NCI-H510A treated with DMSO at 0.1 percent for 48 hours (cell line): ENCODE data around the gene GTF2IRD1.
"Not testable (repeated sequence)": the region's sequence is repeated elsewhere in the genome, so short reads cannot be mapped to it uniquely, and the experiment has no call there.

Source experiments
- DNase-seq: peaks from one replicate; lab custom pipeline; 2025; lab: John Stamatoyannopoulos, UW

GTF2IRD1 gene

DNA sequence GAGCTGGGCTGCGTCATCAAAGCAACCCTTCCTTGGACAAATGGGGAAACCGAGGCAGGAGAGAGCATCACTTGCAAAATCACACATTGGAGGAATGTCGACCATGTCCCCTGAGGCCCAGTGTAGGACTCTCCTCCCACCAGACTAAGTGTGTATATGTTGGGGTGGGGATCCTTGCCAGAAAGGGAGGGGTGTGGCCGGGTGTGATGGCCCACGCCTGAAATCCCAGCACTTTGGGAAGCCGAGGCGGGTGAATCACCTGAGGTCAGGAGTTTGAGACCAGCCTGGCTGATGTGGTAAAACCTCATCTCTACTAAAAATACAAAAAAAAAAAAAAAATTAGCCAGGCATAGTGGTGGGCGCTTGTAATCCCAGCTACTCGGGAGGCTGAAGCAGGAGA lies 23.3 kb upstream of the GTF2IRD1 start:
- DNase-seq, result not testable (repeated sequence)

DNA sequence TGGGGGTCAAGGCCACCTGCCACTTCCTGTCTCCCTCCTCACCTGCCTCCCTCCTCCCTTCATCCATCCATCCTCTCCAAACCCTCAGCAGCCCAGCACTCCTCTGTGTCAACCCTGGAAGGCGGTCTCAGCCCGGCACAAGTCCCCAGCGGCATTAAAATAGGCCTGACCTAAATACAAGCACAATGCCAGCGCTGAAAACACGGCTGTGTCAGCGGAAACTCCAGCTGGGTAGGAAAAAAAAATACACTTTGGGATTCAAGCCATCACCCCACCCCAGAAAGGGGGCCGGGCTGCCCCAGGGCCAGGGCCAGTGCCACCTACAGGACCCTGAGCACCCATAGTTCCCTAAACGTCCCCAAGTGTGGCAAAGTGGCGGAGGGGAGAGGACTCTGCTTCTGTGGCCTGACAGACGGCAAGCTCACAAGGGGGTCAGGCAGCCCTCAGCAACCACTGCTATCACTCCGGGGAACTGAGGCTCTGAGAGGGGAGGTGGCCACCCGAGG lies 22.7 kb upstream of the GTF2IRD1 start:
- peak; percentile 17 for DNase-seq

DNA sequence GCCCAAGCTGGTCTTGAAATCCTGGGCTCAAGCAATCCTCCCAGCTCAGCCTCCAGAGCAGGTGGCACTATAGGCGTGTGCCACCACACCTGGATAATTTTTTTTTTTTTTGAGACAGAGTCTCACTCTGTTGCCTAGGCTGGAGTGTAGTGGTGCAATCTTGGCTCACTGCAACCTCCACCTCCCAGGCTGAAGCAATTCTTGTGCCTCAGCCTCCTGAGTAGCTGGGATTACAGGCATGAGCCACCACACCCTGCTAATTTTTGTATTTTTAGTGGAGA lies 16.5 kb upstream of the GTF2IRD1 start:
- DNase-seq, result not testable (repeated sequence)

DNA sequence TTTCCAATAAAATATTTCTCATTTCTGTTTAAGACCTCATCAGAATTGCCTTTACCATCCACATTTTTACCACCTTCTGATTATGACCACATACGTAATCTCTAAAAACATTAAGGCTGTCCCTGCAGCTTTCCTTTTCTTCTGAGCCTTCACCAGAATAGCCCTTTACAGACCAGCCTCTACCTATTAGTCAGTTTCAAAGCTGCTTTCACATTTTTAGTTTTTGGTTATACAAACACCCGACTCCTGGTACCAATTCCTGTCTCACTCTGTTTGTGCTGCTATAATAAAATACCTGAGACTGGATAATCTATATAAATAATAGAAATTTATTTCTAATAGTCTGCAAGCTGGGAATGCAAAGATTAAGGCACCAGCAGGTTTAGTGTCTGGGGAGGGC lies 15.4 kb upstream of the GTF2IRD1 start:
- DNase-seq, result no peak

DNA sequence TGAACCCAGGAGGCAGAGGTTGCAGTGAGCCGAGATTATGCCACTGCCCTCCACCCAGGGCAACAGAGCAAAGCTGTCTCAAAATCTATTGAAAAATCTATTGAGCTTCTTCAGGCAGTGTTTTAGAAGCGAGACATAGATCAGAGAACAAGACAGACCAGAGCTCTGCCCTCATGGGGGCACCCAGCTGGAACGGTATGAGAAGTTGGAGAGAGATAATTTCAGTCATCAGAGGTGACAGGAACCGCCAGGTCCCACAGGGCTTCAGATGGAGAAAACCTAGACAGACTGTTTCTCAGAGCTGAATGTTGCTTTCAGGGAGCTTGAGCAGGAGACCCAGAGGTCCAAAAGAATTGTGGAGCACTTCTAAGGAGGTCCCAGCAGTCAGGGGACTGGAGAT lies 14.2 kb upstream of the GTF2IRD1 start:
- no peak for DNase-seq

DNA sequence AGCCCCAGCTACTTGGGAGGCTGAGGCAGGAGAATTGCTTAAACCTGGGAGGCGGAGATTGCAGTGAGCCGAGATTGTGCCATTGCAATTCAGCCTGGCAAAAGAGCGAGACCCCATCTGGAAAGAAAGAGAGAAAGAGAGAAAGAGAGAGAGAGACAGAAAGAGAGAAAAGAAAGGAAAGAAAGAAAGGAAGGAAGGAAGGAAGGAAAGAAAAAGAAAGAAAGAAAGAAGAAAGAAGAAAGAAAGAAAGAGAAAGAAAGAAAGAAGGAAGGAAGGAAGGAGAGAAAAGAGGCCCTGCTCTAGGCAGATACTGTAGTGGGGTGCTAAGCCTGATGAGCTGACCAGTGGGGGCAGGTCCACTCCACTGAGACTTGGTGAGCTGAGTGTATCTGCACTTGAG lies 13.6 kb upstream of the GTF2IRD1 start:
- not testable (repeated sequence) for DNase-seq

DNA sequence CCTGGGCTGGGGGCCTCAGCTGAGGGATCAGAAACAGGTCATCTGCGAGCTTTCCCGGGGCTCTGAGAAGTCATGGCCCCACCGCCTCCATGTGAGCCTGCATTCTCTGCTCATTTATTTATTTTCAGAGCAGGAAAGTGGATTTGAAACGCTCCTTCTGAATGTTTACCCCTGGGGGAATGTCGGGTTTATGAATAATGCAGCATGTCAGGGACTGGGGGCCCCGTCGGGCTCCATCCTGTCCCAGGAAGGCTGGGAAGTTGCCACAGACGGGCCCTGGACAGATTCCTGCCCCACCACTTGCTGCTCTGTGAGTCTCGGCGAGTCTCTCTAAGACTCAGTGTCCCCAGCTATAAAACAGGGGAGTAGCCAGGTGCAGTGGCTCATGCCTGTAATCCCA lies 11.9 kb upstream of the GTF2IRD1 start:
- no peak for DNase-seq

DNA sequence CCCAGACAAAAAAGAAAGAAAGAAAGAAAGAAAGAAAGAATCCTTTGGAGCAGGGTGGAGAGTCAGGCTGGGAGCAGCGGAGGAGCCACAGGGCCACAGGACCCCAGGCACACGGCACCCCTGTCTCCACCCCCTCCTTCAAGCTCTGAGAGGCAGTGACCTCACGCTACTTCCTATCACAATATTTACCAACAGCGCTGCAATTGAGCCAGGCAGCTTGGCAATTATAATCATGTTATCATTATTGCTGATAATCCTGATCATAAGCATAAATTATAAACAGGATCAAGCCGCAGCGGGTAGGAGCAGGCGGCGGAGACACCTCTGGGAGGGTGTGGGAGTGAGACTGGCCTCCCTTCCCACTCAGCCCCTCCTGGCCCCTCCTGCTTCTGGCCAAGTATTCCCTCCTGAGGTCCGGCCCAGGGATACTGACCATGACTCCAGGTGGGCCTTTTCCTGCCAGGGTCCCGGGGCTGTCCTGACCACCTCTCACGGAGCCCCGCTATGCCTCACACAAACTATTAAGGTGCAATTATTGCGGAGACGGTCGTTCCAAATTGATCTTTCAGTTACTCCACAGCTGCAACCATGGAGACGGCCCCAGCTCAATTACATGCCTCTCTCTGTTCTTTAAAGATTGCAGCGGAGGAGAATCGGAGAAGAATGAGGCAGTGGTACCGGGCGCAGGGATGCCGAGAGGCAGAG lies 10.0 kb upstream of the GTF2IRD1 start:
- no peak for DNase-seq

DNA sequence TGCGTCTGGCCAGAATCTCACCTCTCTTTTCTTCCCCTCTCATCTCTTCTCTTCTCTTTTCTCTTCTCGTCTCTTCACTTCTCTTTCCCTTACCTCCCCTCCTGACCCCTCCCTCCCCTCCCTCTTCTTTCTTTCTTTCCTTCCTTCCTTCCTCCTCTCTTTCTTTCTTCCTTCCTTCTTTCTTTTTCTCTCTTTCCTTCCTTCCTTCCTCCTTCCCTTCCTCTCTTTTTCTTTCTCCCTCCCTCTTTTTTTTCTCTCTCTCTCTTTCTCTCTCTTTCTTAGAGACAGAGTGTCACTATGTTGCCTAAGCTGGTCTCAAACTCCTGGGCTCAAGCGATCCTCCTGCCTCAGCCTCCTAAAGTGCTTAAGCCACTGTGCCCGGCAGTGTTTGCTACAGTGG lies 4.6 kb upstream of the GTF2IRD1 start:
- DNase-seq, result no peak

DNA sequence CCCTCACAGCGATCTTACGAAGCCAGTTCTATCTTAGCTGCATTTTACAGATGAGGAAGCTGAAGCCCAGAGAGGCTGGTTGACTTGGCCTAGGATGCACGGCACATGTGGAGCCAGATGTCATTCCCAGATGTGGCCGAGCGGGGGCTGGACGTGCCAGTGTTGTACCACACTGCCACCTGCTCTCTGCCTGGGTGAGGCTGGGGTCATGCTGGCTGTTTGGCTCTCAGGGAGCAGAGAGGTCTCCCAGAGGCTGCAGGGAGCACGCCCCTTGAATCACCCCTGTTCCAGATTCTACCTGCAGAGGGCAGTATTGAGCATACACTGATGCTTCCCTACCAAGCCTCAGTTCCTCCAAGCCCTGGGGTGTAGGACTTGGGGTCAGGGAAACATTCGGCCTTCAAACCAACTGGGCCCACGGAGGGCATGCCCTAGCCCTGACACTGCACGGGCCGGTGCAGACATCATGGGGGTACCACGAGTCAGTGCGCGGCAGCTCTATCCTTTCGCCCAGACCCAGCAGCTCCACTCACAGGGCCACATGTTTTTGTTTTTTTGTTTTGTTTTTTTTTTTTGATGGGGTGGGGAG lies 3.8 kb upstream of the GTF2IRD1 start:
- peak; percentile 13 for DNase-seq

DNA sequence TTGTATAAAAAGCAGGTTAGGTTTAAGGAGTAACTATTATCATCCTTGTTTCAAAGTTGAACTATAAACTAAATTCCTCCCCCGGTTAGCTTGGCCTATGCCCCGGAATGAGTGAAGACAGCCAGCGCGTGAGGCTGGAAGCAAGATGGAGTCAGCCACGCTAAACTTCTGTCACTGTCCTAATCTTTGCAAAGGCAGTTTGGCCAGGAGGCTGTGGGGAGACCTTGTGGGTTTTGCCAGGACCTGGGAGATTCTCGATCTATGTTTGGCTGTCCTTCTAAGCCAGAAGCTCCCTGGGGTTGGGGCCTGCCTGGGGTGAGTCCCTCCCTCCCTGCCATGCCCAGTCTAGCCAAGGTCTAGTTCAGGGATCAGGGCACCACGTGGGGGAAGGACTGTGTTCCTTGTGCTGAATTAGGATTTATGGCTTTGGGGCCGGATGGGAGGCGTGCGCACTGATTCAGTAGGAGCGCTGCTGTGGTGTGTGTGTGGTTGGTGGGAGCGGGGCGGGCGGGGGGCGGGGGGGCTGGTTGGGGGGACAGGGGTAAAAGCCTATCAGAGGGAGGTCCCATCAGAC lies 871 bp upstream of the GTF2IRD1 start:
- DNase-seq, result no peak

DNA sequence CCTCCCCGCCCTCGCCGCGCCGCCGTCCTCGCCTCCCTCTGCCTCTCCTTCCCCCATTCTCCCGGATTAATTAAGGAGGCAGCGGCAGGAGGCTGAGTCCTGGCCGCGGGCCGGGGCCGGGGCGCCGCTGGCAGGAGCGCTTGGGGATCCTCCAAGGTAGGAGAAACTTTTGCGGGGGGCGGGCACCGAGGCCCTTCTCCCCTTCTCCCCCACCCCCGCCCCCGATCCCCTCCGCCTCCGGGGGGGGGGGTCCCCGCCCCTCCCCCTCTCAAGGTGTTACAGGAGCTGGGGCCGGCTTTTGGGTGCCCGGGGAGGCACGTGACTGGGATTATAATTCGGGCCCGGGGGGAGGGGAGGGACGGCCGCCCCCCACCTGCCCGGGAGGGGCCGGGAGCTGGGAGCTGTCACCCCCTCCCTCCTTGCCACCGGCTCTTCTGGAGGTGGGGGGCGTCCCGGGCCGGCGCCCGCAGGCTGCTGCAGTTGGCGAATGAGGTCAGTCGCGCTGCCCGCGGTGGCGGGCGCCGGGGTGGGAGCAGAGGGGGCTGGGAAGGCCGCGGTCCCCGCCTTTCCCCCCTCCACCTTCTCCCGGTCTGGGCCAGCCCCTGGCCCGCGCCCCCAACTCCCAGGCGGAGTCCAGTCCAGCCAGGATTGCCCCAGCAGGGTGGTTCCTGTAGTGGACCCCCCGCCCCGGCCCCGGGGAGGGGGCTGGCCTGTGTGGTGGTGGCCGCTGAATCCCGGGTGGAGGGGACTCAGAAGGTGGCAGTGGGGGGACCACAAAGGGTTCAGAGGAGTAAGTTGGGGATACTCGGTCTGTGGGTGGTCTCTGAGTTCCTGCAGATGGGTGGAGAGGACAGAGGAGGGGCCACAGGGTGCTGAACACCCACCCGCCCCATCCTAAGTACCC lies 567 bp downstream of the GTF2IRD1 start:
- no peak for DNase-seq

DNA sequence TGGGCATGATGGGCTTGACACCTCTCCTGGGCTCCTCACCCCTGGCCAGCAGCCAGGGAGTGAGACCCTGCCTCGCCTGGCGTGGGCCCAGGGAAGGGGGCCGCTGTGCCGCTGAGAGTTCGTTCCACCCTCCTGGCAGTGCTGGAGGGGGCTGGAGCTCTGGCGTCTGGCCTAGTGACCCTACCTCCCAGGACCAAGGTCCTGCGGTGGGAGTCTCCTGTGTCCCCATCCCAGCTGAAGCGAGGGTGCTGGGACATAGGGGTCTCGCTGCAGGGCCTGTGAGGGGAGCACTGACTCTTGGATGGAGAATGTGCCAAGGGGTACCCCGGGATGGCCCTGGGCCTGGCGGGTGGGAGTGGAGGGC lies 1.2 kb downstream of the GTF2IRD1 start:
- DNase-seq, result no peak

DNA sequence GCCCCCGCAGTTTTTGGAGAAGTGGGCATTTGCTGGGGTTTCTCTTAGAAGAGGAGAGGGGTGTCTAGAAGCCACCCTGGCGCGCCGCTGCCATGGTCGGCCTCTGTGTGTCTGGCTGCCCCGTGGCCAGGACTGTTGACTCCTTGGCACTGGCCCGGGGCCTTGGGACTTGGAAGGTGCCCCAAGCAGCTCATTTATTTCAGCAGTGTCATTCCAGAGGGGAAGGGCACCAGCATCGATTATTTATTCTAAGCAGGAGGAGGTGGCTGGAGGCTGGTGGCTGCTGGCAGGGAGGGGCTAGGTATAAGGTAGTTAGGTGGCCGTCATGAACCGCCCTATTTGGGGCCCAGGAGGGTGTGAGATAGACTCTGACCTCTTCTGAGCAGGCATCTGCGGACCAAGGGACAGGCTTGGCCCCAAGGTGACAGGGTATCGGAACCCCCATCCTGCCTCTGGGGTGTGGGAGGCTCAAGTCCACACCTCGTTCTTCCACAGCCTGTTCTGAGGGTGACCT lies 1.6 kb downstream of the GTF2IRD1 start:
- peak; percentile 11 for DNase-seq

DNA sequence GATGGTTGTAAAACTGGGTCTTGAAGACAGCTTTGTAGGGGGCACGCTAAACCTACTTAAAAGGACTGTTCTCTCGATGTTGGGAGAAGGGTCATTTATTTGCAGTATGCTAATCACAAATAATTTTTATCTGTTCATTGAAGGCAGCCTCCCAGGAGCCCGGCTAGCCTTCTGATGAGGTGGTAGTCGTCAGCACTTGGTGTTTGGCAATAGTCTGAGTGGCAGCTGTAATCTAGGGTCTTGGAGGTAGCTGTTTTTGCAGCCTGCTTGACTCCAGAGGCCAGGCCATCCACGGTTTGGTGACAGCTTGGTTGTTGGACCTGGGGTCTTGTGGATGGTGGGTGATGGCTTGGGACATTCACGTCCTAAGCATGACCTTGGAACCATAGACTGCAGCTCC lies 2.2 kb downstream of the GTF2IRD1 start:
- DNase-seq, result no peak

DNA sequence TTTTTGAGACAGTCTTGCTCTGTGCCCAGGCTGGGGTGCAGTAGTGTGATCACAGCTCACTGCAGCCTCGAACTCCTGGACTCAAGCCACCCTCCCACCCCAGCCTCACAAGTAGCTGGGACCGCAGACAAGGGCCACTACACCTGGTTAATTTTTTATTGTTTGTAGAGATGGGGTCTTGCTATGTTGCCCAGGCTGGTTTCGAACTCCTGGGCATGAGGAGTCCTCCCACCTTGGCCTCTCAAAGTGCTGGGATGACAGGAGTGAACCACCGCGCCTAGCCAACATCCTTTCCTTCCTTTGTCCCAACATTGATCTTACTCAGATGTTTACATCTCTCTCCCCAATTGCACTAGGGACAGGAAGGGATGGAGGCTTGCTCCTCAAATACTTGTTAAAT lies 3.3 kb downstream of the GTF2IRD1 start:
- DNase-seq, result no peak

DNA sequence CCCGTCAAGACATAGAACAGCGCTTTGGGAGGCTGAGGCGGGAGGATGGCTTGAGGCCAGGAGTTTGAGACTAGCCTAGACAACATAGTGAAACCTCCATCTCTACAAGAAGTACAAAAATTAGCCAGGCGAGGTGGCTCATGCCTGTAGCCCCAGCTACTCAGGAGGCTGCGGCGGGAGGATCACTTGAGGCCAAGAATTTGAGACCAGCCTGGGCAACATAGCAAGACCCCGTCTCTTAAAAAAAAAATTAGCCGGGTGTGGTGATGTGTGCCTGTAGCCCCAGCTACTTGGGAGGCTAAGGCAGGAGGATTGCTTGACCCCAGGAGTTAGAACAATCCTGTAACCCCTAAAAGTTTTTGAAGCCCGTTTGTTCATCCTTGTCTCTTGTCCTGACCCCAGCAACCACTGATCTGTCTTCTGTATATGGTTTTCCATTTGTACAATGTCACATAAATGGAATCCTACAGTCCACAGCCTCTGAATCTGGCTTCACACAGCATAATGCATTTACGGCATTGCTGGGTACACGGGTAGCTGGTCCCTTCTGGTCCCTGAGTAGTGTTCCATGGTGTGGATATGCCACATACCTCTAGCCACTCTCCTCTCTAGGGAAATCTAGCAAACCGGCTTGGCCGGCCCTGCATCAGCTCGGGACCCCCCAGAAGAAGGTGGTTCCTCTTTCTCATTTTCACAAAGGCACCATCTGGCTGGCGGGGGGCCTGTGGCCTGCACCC lies 8.4 kb downstream of the GTF2IRD1 start:
- no peak for DNase-seq

DNA sequence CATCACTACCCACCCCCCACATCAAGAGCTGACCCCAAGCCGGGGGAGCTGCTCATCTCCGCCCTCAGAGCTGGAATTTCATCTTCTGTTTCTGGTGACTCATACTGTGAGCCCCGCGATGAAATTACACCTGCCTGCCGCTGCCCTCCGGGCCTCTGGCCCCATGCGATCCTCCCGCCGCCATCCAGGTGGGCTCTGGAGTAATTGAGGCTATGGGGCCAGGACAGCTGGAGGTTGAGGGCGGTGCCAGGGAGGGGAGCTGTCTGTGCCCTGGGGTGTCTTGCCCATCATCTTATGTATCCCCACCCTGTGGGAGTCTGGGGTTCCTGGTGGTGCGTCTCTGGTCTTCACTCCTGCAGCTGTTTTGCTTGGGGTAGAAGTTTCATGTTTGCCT lies 9.0 kb downstream of the GTF2IRD1 start:
- DNase-seq, result no peak

DNA sequence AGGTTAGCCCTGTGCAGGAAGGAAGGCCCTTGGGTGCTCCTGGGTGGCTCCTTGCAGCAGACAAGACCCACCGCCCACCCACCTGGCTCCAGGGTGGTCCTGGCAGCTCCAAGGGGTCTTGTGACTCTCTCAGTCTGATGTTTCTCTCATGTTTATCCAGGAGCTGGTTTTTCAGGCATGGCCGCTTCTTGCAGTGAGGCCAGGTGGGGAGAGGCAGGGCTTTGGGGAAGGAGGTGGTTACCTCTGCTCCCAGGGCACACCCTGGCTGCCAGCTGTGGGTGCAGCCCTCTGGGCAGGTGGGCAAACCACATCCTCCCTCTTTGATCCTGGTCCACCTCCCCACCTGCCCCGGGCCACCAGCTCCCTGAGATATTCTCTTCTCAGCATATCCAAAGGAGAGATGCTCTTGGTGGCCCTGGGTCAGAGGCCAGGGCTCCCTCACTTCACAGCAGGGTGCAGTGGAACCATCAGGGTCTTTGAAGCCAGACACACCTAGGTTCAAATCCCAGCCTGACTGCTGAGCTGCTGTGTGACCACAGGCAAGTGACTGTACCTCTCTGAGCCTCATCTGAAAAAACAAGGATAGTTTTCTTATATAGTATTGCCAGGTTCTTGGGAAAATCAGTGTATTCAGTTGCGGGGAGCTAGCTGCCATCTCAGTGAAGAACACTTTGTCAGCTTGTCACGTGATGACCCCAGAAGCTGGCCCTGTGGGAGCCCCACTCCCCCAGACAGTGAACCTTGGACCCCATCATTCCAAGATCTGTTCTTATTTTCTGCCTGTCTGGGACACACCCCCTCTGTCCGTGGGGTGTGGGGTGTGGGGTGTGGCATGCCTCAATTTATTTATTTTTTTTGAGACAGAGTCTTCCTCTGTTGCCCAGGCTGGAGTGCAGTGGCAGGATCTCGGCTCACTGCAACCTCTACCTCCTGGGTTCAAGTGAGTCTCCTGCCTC lies 11.5 kb downstream of the GTF2IRD1 start:
- DNase-seq, result peak; percentile 63

DNA sequence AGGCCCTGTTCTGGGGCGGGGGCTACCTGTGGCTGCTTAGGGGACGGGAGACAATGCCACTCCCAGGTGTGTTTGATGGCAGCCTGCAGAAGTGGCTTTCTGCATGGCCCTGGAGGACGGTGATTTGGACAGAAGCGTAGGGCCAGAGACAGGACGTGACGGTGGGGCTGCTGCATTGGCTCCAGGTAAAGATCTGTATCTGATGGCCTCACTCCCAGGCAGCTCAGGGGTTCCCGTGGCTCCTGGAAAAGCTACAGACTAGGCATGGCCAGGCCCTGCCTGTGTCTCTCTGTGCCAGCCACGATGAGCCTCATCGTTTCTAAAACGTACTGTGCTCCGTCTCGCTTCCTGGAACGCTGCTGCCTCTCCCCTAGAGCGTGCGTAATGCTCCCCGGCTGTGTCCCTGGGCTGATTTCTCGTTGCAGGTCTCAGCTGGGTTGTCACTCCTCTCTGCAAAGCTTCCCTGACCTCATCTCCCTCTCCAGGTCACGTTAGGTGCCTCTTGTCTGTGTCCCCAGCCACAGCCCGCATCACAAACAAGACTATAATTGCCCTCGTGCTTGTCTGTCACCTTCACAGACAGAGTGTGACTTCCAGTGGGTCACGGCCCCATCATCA lies 12.6 kb downstream of the GTF2IRD1 start:
- peak; percentile 71 for DNase-seq
